Measurements from ENCODE around the gene TSPAN18. TPM values are rescaled to one million over a fixed set of nuclear protein-coding genes. Genes with fewer than 3 reads are reported as not detected.

The TSPAN18 gene
- total RNA-seq, 1 experiment from 2014 or later: 1.8 TPM

- Histone ChIP-seq H3K9me3 (ENCODE audit: low read length) (no peaks in the 10 kb centered on the region), H3K9me2 (replicated peaks; ENCODE audit: insufficient read depth, low read length) (no peaks in the 10 kb centered on the region), H2AFZ (ENCODE audit: low read length) (no peak overlapping the region), H3K4me3 (ENCODE audit: low read length) (no peak overlapping the region), H3K9ac (ENCODE audit: low read length) (no peak overlapping the region), H3K27me3 (ENCODE audit: low read length) (no peaks in the 10 kb centered on the region), H3K27ac (ENCODE audit: low read length) (no peak overlapping the region), H4K20me1 (ENCODE audit: insufficient read depth, low read depth, low read length) (no peaks in the 10 kb centered on the region), H3K4me2 (ENCODE audit: low read depth, low read length, poor library complexity, severe bottlenecking) (no peak overlapping the region), H3K79me2 (ENCODE audit: low read length) (no peaks in the 10 kb centered on the region), H3K4me1 (ENCODE audit: low read length) (no peaks in the 10 kb centered on the region), H3K36me3 (ENCODE audit: insufficient read depth, low read length) (no peaks in the 10 kb centered on the region)
- no peak for DNase-seq
Measured at GRCh38 chr11:44833221-44833876, 106.6 kb downstream of the TSPAN18 start.

GRCh38 chr11:44833877-44834452 lies 107.2 kb downstream of the TSPAN18 start:
- Histone ChIP-seq H3K4me2 (ENCODE audit: low read depth, low read length, poor library complexity, severe bottlenecking) (no peak overlapping the region), H3K27me3 (ENCODE audit: low read length) (no peaks in the 10 kb centered on the region)

GRCh38 chr11:44834846-44835245 lies 108.1 kb downstream of the TSPAN18 start:
- Histone ChIP-seq H3K4me2 (ENCODE audit: low read depth, low read length, poor library complexity, severe bottlenecking) (no peak overlapping the region), H3K27ac (ENCODE audit: low read length) (no peak overlapping the region), H3K4me1 (ENCODE audit: low read length) (no peaks in the 10 kb centered on the region), H3K27me3 (ENCODE audit: low read length) (no peaks in the 10 kb centered on the region), H3K9ac (ENCODE audit: low read length) (no peak overlapping the region), H4K20me1 (ENCODE audit: insufficient read depth, low read depth, low read length) (no peaks in the 10 kb centered on the region), H3K9me2 (replicated peaks; ENCODE audit: insufficient read depth, low read length) (no peaks in the 10 kb centered on the region), H3K9me3 (ENCODE audit: low read length) (no peaks in the 10 kb centered on the region), H3K36me3 (ENCODE audit: insufficient read depth, low read length) (no peaks in the 10 kb centered on the region), H3K4me3 (ENCODE audit: low read length) (no peak overlapping the region), H3K79me2 (ENCODE audit: low read length) (no peaks in the 10 kb centered on the region), H2AFZ (ENCODE audit: low read length) (no peak overlapping the region)
- DNase-seq: no peak

More at GRCh38 chr11:44833877-44834452, 107.2 kb downstream of the TSPAN18 start:
- H3K36me3 ChIP-seq (ENCODE audit: insufficient read depth, low read length): no peaks in the 10 kb centered on the region
- no peaks in the 10 kb centered on the region for H3K9me2 ChIP-seq (replicated peaks; ENCODE audit: insufficient read depth, low read length)
- no peak for DNase-seq
- no peak overlapping the region for H3K27ac ChIP-seq (ENCODE audit: low read length)
- H3K4me3 ChIP-seq (ENCODE audit: low read length): no peak overlapping the region
- H3K4me1 ChIP-seq (ENCODE audit: low read length): no peaks in the 10 kb centered on the region
- H3K79me2 ChIP-seq (ENCODE audit: low read length): no peaks in the 10 kb centered on the region
- H4K20me1 ChIP-seq (ENCODE audit: insufficient read depth, low read depth, low read length): no peaks in the 10 kb centered on the region
- H3K9me3 ChIP-seq (ENCODE audit: low read length): no peaks in the 10 kb centered on the region
- H3K9ac ChIP-seq (ENCODE audit: low read length): no peak overlapping the region
- H2AFZ ChIP-seq (ENCODE audit: low read length): no peak overlapping the region

GRCh38 chr11:44835296-44835695 lies 108.5 kb downstream of the TSPAN18 start:
- Histone ChIP-seq H4K20me1 (ENCODE audit: insufficient read depth, low read depth, low read length) (no peaks in the 10 kb centered on the region), H3K9me3 (ENCODE audit: low read length) (no peaks in the 10 kb centered on the region), H3K36me3 (ENCODE audit: insufficient read depth, low read length) (no peaks in the 10 kb centered on the region), H3K4me1 (ENCODE audit: low read length) (no peaks in the 10 kb centered on the region), H2AFZ (ENCODE audit: low read length) (no peak overlapping the region), H3K27ac (ENCODE audit: low read length) (no peak overlapping the region), H3K27me3 (ENCODE audit: low read length) (no peaks in the 10 kb centered on the region), H3K4me2 (ENCODE audit: low read depth, low read length, poor library complexity, severe bottlenecking) (no peak overlapping the region), H3K9ac (ENCODE audit: low read length) (no peak overlapping the region), H3K9me2 (replicated peaks; ENCODE audit: insufficient read depth, low read length) (no peaks in the 10 kb centered on the region), H3K79me2 (ENCODE audit: low read length) (no peaks in the 10 kb centered on the region), H3K4me3 (ENCODE audit: low read length) (no peak overlapping the region)
- no peak for DNase-seq

GRCh38 chr11:44835938-44836337 lies 109.2 kb downstream of the TSPAN18 start:
- Histone ChIP-seq H4K20me1 (ENCODE audit: insufficient read depth, low read depth, low read length) (no peaks in the 10 kb centered on the region), H3K9ac (ENCODE audit: low read length) (no peak overlapping the region), H2AFZ (ENCODE audit: low read length) (no peak overlapping the region), H3K27me3 (ENCODE audit: low read length) (no peaks in the 10 kb centered on the region), H3K36me3 (ENCODE audit: insufficient read depth, low read length) (no peaks in the 10 kb centered on the region), H3K4me3 (ENCODE audit: low read length) (no peak overlapping the region), H3K9me3 (ENCODE audit: low read length) (no peaks in the 10 kb centered on the region), H3K27ac (ENCODE audit: low read length) (no peak overlapping the region), H3K4me1 (ENCODE audit: low read length) (no peaks in the 10 kb centered on the region), H3K9me2 (replicated peaks; ENCODE audit: insufficient read depth, low read length) (no peaks in the 10 kb centered on the region), H3K4me2 (ENCODE audit: low read depth, low read length, poor library complexity, severe bottlenecking) (no peak overlapping the region), H3K79me2 (ENCODE audit: low read length) (no peaks in the 10 kb centered on the region)
- no peak for DNase-seq

GRCh38 chr11:44837661-44838060 lies 110.9 kb downstream of the TSPAN18 start:
- Histone ChIP-seq H4K20me1 (ENCODE audit: insufficient read depth, low read depth, low read length) (no peaks in the 10 kb centered on the region), H3K4me1 (ENCODE audit: low read length) (no peaks in the 10 kb centered on the region), H2AFZ (ENCODE audit: low read length) (no peak overlapping the region), H3K79me2 (ENCODE audit: low read length) (no peaks in the 10 kb centered on the region), H3K27me3 (ENCODE audit: low read length) (no peaks in the 10 kb centered on the region), H3K9me3 (ENCODE audit: low read length) (no peaks in the 10 kb centered on the region), H3K9me2 (replicated peaks; ENCODE audit: insufficient read depth, low read length) (no peaks in the 10 kb centered on the region), H3K4me2 (ENCODE audit: low read depth, low read length, poor library complexity, severe bottlenecking) (no peak overlapping the region), H3K27ac (ENCODE audit: low read length) (no peak overlapping the region), H3K4me3 (ENCODE audit: low read length) (no peak overlapping the region), H3K9ac (ENCODE audit: low read length) (no peak overlapping the region), H3K36me3 (ENCODE audit: insufficient read depth, low read length) (no peaks in the 10 kb centered on the region)
- no peak for DNase-seq

GRCh38 chr11:44839458-44840084 lies 112.8 kb downstream of the TSPAN18 start:
- H4K20me1 ChIP-seq (ENCODE audit: insufficient read depth, low read depth, low read length): no peaks in the 10 kb centered on the region
- no peaks in the 10 kb centered on the region for H3K79me2 ChIP-seq (ENCODE audit: low read length)

GRCh38 chr11:44840085-44840478 lies 113.3 kb downstream of the TSPAN18 start:
- Histone ChIP-seq H3K9me2 (replicated peaks; ENCODE audit: insufficient read depth, low read length) (no peaks in the 10 kb centered on the region), H2AFZ (ENCODE audit: low read length) (no peak overlapping the region), H3K36me3 (ENCODE audit: insufficient read depth, low read length) (no peaks in the 10 kb centered on the region), H3K27me3 (ENCODE audit: low read length) (no peaks in the 10 kb centered on the region), H3K4me2 (ENCODE audit: low read depth, low read length, poor library complexity, severe bottlenecking) (no peak overlapping the region), H3K9ac (ENCODE audit: low read length) (no peak overlapping the region), H3K79me2 (ENCODE audit: low read length) (no peaks in the 10 kb centered on the region), H4K20me1 (ENCODE audit: insufficient read depth, low read depth, low read length) (no peaks in the 10 kb centered on the region), H3K9me3 (ENCODE audit: low read length) (no peaks in the 10 kb centered on the region), H3K27ac (ENCODE audit: low read length) (no peak overlapping the region), H3K4me3 (ENCODE audit: low read length) (no peak overlapping the region), H3K4me1 (ENCODE audit: low read length) (no peaks in the 10 kb centered on the region)
- no peak for DNase-seq

More at GRCh38 chr11:44839458-44840084, 112.8 kb downstream of the TSPAN18 start:
- Histone ChIP-seq H3K36me3 (ENCODE audit: insufficient read depth, low read length) (no peaks in the 10 kb centered on the region), H3K4me2 (ENCODE audit: low read depth, low read length, poor library complexity, severe bottlenecking) (no peak overlapping the region), H3K4me1 (ENCODE audit: low read length) (no peaks in the 10 kb centered on the region), H3K9me2 (replicated peaks; ENCODE audit: insufficient read depth, low read length) (no peaks in the 10 kb centered on the region), H3K4me3 (ENCODE audit: low read length) (no peak overlapping the region), H3K27me3 (ENCODE audit: low read length) (no peaks in the 10 kb centered on the region), H3K9ac (ENCODE audit: low read length) (no peak overlapping the region), H3K9me3 (ENCODE audit: low read length) (no peaks in the 10 kb centered on the region), H2AFZ (ENCODE audit: low read length) (no peak overlapping the region), H3K27ac (ENCODE audit: low read length) (no peak overlapping the region)
- no peak for DNase-seq

Measured in Karpas-422 (cell line).